COLO668 (cell line): Measurements from ENCODE around the gene TBC1D32.
"Not testable (repeated sequence)": the region's sequence is repeated elsewhere in the genome, so short reads cannot be mapped to it uniquely, and the experiment has no call there.

ENCODE experiments used
- DNase-seq: peaks from one replicate; lab custom pipeline; 2025; ENCODE audit not compliant: unreplicated experiment; lab: John Stamatoyannopoulos, UW

Gene TBC1D32

DNA sequence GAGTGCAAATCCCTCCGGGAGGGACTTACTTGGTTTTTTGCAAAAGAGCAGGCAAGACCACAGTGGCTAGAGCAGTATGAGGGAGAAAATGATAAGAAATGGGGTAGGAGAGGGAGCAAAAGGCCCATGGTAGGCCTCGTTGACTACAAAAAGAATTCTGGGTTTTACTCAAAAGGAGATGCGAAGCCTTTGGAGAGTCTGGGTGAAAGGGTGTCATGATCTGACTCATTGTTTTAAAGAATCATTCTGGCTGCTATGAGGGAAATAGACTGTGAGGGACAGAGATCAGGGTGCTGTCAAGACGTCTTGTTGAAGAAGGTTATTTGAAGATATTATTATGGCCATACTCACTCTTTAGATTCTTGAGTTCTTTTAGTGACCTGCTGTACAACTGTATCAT is 13.0 kb downstream of the TBC1D32 start:
- no peak for DNase-seq

- DNase-seq: no peak
Observed at GRCh38 chr6:121319603-121320002, 14.7 kb downstream of the TBC1D32 start.

DNA sequence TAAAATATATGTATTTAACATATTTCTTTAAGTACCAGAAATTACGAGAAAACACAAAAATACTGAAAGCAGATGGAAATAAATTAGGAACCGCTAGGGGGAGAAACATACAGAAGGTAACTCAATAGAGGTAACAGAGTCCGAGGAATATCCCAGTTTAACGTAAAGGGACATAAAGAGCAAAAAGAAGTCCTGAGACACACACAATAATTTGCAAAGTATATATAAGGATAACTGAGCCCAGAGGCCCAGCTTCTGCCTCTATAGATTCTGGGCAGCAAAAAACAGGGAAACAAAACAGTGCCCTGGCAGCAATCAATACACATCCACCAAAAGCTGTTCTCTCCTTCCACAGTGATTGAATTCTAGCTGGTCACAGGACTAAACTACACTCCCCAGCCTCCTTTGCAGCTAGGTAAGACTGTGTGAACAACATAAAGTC is 15.1 kb downstream of the TBC1D32 start:
- DNase-seq: no peak

DNA sequence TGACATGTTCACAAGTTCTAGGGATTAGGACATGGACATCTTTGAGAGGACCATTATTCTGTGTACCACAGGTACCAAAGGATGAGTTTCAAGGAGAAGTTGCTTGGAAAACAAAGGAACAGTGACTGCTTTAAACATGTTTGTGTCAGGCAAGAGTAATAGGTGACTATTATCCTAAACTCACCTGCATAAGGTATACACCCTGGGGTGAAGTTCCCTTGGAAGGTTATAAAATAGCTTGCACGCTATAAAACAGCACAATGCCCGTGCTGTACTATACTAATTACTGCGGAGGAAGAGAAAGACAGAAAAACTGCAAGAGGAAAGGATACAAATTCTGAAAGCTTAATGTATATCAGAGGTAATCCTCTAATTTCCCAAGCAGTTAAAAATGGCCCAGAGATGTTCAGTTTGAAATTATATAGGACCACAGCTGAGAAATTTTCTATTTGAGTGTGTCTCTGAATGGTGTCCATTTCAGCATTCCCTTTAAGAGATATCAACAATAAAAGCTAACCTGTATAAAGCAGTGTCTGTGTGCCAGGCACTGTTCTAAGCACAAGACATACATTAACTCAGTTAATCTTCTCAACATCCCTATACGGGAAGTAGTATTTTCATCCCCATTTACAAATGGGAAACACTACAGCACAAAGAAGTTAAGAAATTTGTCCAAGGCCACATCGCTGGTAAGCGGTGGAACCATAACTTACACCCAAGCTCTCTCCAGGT is 19.7 kb downstream of the TBC1D32 start:
- no peak for DNase-seq

GRCh38 chr6:121311814-121312213 is 22.5 kb downstream of the TBC1D32 start:
- not testable (repeated sequence) for DNase-seq

GRCh38 chr6:121310495-121310894 is 23.8 kb downstream of the TBC1D32 start:
- DNase-seq: no peak

DNA sequence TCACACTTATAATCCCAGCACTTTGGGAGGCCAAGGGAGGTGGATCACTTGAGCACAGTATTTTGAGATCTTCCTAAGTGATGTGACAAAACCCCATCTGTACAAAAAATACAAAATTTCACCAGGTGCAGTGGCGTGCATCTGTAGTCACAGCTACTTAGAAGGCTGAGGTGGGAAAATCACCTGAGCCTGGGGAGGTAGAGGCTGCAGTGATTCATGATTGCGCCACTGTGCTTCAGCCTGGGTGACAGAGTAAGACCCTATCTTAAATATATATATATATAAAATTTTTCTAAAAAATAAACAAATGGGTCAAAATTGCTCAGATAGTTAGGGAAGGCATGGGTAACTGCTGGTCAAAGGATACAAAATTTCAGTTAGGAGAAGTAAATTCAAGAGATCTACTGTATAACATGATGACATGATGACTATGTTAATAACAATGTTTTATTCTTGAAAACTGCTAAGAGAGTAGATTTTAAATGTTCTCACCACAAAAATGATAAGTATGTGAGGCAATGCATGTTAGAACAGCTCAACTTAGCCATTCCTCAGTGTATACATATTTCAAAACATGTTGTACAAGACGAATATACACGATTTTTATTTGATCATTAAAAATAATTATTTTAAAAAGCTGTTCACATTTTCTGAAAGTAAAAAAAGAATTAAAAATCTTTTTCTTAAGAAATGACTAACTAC is 24.4 kb downstream of the TBC1D32 start:
- DNase-seq: no peak

- no peak for DNase-seq
Observed at GRCh38 chr6:121305957-121306607, 28.2 kb downstream of the TBC1D32 start.

GRCh38 chr6:121302882-121303281 is 31.4 kb downstream of the TBC1D32 start:
- DNase-seq: no peak

- not testable (repeated sequence) for DNase-seq
Observed at GRCh38 chr6:121301156-121301555, 33.1 kb downstream of the TBC1D32 start.

- no peak for DNase-seq
Observed at GRCh38 chr6:121297694-121298093, 36.6 kb downstream of the TBC1D32 start.

GRCh38 chr6:121285041-121285440 is 49.2 kb downstream of the TBC1D32 start:
- DNase-seq: no peak

- no peak for DNase-seq
Observed at GRCh38 chr6:121274666-121275295, 59.5 kb downstream of the TBC1D32 start.

DNA sequence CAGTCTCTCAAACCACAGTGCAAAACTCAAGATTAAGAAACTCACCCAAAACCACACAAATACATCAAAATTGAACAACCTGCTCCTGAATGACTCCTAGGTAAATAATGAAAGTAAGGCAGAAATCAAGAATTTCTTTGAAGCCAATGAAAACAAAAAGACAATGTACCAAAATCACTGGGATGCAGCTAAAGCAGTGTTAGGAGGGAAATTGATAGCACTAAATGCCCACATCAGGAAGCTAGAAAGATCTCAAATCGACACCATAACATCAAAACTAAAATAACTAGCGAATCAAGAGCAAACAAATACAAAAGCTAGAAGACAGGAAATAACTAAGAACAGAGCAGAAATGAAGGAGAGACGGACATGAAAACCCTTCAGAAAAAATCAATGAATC is 70.5 kb downstream of the TBC1D32 start:
- no peak for DNase-seq

- no peak for DNase-seq
Observed at GRCh38 chr6:121260651-121261102, 73.6 kb downstream of the TBC1D32 start.

GRCh38 chr6:121247386-121247785 is 86.9 kb downstream of the TBC1D32 start:
- DNase-seq: no peak

DNA sequence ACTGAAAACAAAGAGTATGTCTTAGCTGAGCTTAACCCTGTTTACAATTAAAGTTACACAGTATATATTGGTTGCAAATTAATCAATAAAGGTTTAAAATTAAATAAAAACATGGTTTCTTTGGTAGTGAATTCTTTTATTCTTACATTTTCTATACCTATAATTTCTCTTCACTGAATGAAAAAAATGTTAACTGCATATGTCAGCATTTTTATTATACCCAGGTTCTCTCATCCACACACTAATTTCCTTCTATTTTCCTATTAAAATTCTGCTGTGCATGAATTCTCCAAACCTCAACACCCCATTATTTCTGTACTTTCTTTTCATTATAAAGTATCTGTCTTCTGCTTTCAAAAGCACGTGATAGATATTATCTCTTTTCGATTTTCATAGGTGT is 91.9 kb downstream of the TBC1D32 start:
- DNase-seq: no peak

- no peak for DNase-seq
Observed at GRCh38 chr6:121237859-121238258, 96.4 kb downstream of the TBC1D32 start.

DNA sequence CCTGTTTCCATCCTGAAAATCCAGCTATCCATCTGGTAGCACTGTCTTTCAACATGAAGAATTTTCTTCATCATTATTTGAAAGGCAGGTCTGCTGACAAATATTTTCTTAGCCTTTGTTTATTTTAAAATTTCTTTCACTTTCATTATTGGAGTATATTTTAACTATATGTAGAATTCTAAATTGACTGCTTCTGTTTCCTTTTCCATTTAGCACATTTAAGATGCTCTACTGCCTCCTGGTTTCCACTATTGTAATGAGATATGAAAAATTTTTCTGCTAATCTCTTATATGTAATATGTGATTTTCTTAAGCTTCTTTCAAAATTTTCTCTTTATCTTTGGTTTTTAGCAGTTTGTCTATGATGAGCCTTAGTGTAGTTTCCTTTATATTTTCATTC is 97.3 kb downstream of the TBC1D32 start:
- no peak for DNase-seq

- no peak for DNase-seq
Observed at GRCh38 chr6:121235386-121235785, 98.9 kb downstream of the TBC1D32 start.

- DNase-seq: no peak
Observed at GRCh38 chr6:121223930-121224329, 110.3 kb downstream of the TBC1D32 start.
